ENCODE results near the gene ZNF800. TPM values are rescaled to one million over a fixed set of nuclear protein-coding genes. Genes with fewer than 3 reads are reported as not detected.
"Not testable (repeated sequence)": the region's sequence is repeated elsewhere in the genome, so short reads cannot be mapped to it uniquely, and the experiment has no call there.

ZNF800 gene
- total and polyA plus RNA-seq, 8 donors, result 21.0 to 32.3 (median 22.4) TPM

DNA sequence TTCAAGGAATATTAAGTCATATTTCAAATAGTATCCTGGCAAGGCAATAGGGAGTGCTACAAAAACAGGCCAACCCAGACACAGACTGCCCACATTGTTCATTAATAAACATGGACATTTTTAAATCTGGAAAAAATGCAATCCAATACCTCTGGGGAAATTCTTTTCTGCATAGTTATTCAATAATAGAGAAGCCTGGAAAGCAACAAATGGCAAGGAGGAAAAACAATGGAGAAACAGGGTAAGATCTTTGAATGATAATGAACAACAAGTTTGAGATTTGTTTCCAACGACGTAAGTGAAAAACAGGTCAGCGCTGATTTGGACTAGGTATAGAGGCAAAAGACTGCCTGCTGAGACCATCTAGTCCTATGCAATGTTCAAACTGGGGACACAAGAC, 44.7 kb upstream of the ZNF800 start:
- ATAC-seq (no peak), DNase-seq (no peak)
- Histone ChIP-seq H3K27me3 (no peaks in the 10 kb centered on the region), H3K4me1 (no peaks in the 10 kb centered on the region), H3K27ac (no peak overlapping the region), H3K9me3 (no peaks in the 10 kb centered on the region), H3K4me3 (no peak overlapping the region), H3K36me3 (no peaks in the 10 kb centered on the region)
- intact Hi-C loops (cut with DNase I), result no loop called here
- TF ChIP-seq, protein P1, sequence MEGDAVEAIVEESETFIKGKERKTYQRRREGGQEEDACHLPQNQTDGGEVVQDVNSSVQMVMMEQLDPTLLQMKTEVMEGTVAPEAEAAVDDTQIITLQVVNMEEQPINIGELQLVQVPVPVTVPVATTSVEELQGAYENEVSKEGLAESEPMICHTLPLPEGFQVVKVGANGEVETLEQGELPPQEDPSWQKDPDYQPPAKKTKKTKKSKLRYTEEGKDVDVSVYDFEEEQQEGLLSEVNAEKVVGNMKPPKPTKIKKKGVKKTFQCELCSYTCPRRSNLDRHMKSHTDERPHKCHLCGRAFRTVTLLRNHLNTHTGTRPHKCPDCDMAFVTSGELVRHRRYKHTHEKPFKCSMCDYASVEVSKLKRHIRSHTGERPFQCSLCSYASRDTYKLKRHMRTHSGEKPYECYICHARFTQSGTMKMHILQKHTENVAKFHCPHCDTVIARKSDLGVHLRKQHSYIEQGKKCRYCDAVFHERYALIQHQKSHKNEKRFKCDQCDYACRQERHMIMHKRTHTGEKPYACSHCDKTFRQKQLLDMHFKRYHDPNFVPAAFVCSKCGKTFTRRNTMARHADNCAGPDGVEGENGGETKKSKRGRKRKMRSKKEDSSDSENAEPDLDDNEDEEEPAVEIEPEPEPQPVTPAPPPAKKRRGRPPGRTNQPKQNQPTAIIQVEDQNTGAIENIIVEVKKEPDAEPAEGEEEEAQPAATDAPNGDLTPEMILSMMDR (IDR thresholded peaks at IDR 0.05), result no peak

- H3K9me3 ChIP-seq; H3K4me3 ChIP-seq; H3K4me1 ChIP-seq; H3K27ac ChIP-seq; ATAC-seq; DNase-seq; H3K36me3 ChIP-seq; intact Hi-C loops (cut with DNase I); H3K27me3 ChIP-seq: not testable (repeated sequence)
Measured at GRCh38 chr7:127429281-127429680, 36.8 kb upstream of the ZNF800 start.

GRCh38 chr7:127419196-127419595, 26.7 kb upstream of the ZNF800 start:
- H3K4me3 ChIP-seq, result no peak overlapping the region
- H3K36me3 ChIP-seq, result no peaks in the 10 kb centered on the region
- H3K27ac ChIP-seq, result no peak overlapping the region
- DNase-seq (no peak), ATAC-seq (no peak)
- TF ChIP-seq, protein P1 (IDR thresholded peaks at IDR 0.05), result no peak
- no peaks in the 10 kb centered on the region for H3K9me3 ChIP-seq
- no peaks in the 10 kb centered on the region for H3K27me3 ChIP-seq
- H3K4me1 ChIP-seq, result no peaks in the 10 kb centered on the region
- intact Hi-C loops (cut with DNase I), result no loop called here

DNA sequence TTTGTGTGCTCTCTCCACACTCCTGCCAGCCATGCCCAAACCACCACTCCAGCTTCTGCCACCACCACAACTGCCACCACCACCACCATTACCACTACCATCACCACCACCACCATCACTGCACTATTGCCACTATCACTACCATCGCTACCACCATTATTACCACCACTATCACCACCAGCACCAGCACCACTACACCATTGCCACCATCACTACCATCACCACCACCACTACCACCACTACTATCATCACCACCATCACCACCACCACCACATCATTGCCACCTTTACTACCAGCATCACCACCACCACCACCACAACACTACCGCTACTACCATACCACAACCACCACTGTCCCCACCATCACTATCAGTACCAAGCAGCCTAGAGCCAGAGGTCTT, 26.0 kb upstream of the ZNF800 start:
- no peak for ATAC-seq
- H3K9me3 ChIP-seq, result no peaks in the 10 kb centered on the region
- intact Hi-C loops (cut with DNase I), result no loop called here
- peaks cover 0 to 4% of the 10 kb centered on the region in 2 donors for H3K4me1 ChIP-seq
- H3K4me3 ChIP-seq, result no peak overlapping the region
- DNase-seq, result no peak
- H3K27me3 ChIP-seq, result no peaks in the 10 kb centered on the region
- H3K36me3 ChIP-seq, result no peaks in the 10 kb centered on the region
- H3K27ac ChIP-seq, result no peak overlapping the region
- TF ChIP-seq, protein P1 (IDR thresholded peaks at IDR 0.05), result no peak

- DNase-seq (no peak), ATAC-seq (no peak)
- Histone ChIP-seq H3K27ac (no peak overlapping the region), H3K4me1 (peaks cover 0 to 4% of the 10 kb centered on the region in 2 donors), H3K9me3 (no peaks in the 10 kb centered on the region), H3K4me3 (no peak overlapping the region), H3K27me3 (no peaks in the 10 kb centered on the region), H3K36me3 (no peaks in the 10 kb centered on the region)
- intact Hi-C loops (cut with DNase I), result no loop called here
- TF ChIP-seq, protein P1 (IDR thresholded peaks at IDR 0.05), result no peak
Measured at GRCh38 chr7:127417346-127417745, 24.8 kb upstream of the ZNF800 start.

- no peaks in the 10 kb centered on the region for H3K9me3 ChIP-seq
- no peak overlapping the region for H3K27ac ChIP-seq
- H3K36me3 ChIP-seq, result no peaks in the 10 kb centered on the region
- peaks cover 0 to 4% of the 10 kb centered on the region in 2 donors for H3K4me1 ChIP-seq
- ATAC-seq (no peak), DNase-seq (peak in 1 of 4 donors; percentile 54)
- TF ChIP-seq, protein P1 (IDR thresholded peaks at IDR 0.05), result no peak
- no peaks in the 10 kb centered on the region for H3K27me3 ChIP-seq
- H3K4me3 ChIP-seq, result no peak overlapping the region
- intact Hi-C loops (cut with DNase I), result no loop called here
Measured at GRCh38 chr7:127415060-127415742, 22.7 kb upstream of the ZNF800 start.
